Nephron progenitor cell (in vitro differentiated cells): ENCODE measurements around the gene PDXK.

Experiments used
- DNase-seq: peaks from one replicate; pipeline ENCODE4 v3.0.0; 2021
- H3K27ac Mint-ChIP-seq: 2 replicates; pipeline ENCODE4 v1.8.0; 2021; ENCODE audit warnings: mild to moderate bottlenecking, moderate library complexity, mixed read lengths
- H3K27me3 Mint-ChIP-seq: 2 replicates; pipeline ENCODE4 v1.8.0; 2021; ENCODE audit warnings: mild to moderate bottlenecking, low read depth, mixed read lengths; ENCODE audit not compliant: poor library complexity
- H3K36me3 Mint-ChIP-seq: 2 replicates; pipeline ENCODE4 v1.8.0; 2021; ENCODE audit warnings: low read depth, mixed read lengths
- H3K4me1 Mint-ChIP-seq: 2 replicates; pipeline ENCODE4 v1.8.0; 2021; ENCODE audit warnings: mixed read lengths
- H3K4me3 Mint-ChIP-seq: 2 replicates; pipeline ENCODE4 v1.8.0; 2021; ENCODE audit warnings: mild to moderate bottlenecking, moderate library complexity, mixed read lengths
- H3K9me3 Mint-ChIP-seq: 2 replicates; pipeline ENCODE4 v1.8.0; 2021; ENCODE audit warnings: mild to moderate bottlenecking, moderate library complexity, mixed read lengths
- TF ChIP-seq, protein P1 (sequence below): fragments of 200-600 bp; sonication (generic); IDR thresholded peaks from 2 replicates; pipeline ENCODE4 v1.5.0; 2021; ENCODE audit warnings: antibody characterized with exemption

PDXK gene

DNA sequence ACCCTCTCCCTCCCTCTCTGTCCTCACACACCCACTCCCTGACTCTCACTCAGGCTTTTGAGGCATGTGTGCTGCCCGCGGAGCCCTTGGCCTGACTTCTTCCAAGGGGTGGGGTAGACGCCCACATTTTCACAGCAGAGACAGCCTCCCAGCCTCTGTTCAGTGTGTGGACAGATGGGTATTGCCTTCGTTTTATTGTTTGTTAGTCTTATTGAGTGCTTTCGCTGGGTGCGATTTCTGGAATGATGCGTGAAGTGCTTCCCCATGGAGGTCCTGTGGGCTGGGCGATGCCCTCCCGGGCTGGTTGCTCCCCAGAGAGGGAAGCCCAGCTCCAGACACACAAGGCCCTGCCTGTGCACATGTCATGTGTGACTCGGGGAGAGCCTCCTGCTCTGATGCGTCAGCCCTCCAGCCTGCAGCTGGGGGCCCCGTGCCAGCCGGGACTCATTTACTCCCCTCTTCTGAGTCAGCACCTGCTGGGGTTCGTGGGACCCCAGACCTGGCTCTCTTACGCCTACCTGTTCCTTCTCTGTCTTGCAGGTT, 14.7 kb downstream of the PDXK start:
- Mint-ChIP-seq H3K27ac (no peak overlapping the region), H3K27me3 (no peaks in the 10 kb centered on the region), H3K36me3 (peaks cover 11% of the 10 kb centered on the region), H3K4me1 (peaks cover 38% of the 10 kb centered on the region), H3K9me3 (no peaks in the 10 kb centered on the region), H3K4me3 (no peak overlapping the region)
- no peak for DNase-seq
- TF ChIP-seq, protein P1, sequence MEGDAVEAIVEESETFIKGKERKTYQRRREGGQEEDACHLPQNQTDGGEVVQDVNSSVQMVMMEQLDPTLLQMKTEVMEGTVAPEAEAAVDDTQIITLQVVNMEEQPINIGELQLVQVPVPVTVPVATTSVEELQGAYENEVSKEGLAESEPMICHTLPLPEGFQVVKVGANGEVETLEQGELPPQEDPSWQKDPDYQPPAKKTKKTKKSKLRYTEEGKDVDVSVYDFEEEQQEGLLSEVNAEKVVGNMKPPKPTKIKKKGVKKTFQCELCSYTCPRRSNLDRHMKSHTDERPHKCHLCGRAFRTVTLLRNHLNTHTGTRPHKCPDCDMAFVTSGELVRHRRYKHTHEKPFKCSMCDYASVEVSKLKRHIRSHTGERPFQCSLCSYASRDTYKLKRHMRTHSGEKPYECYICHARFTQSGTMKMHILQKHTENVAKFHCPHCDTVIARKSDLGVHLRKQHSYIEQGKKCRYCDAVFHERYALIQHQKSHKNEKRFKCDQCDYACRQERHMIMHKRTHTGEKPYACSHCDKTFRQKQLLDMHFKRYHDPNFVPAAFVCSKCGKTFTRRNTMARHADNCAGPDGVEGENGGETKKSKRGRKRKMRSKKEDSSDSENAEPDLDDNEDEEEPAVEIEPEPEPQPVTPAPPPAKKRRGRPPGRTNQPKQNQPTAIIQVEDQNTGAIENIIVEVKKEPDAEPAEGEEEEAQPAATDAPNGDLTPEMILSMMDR, result no peak

GRCh38 chr21:43734131-43734927, 15.4 kb downstream of the PDXK start:
- H3K9me3 Mint-ChIP-seq, result no peaks in the 10 kb centered on the region
- TF ChIP-seq, protein P1, result no peak
- no peak overlapping the region for H3K4me3 Mint-ChIP-seq
- no peaks in the 10 kb centered on the region for H3K27me3 Mint-ChIP-seq
- peak overlapping the region; percentile 51 for H3K27ac Mint-ChIP-seq
- peaks cover 37% of the 10 kb centered on the region for H3K4me1 Mint-ChIP-seq
- DNase-seq, result no peak
- peaks cover 11% of the 10 kb centered on the region for H3K36me3 Mint-ChIP-seq

- DNase-seq, result no peak
- peaks cover 37% of the 10 kb centered on the region for H3K4me1 Mint-ChIP-seq
- peaks cover 11% of the 10 kb centered on the region for H3K36me3 Mint-ChIP-seq
- TF ChIP-seq, protein P1, result no peak
- H3K27ac Mint-ChIP-seq, result peak overlapping the region; percentile 51
- H3K9me3 Mint-ChIP-seq, result no peaks in the 10 kb centered on the region
- H3K4me3 Mint-ChIP-seq, result no peak overlapping the region
- no peaks in the 10 kb centered on the region for H3K27me3 Mint-ChIP-seq
Observed at GRCh38 chr21:43734928-43735229, 15.9 kb downstream of the PDXK start.

GRCh38 chr21:43735236-43736091, 16.5 kb downstream of the PDXK start:
- peaks cover 11% of the 10 kb centered on the region for H3K36me3 Mint-ChIP-seq
- no peaks in the 10 kb centered on the region for H3K27me3 Mint-ChIP-seq
- H3K27ac Mint-ChIP-seq, result peak overlapping the region; percentile 57
- TF ChIP-seq, protein P1, result no peak
- no peak overlapping the region for H3K4me3 Mint-ChIP-seq
- H3K9me3 Mint-ChIP-seq, result no peaks in the 10 kb centered on the region
- peaks cover 43% of the 10 kb centered on the region for H3K4me1 Mint-ChIP-seq
- DNase-seq, result no peak

GRCh38 chr21:43736224-43736883, 17.4 kb downstream of the PDXK start:
- Mint-ChIP-seq H3K4me1 (peaks cover 44% of the 10 kb centered on the region), H3K4me3 (no peak overlapping the region), H3K9me3 (no peaks in the 10 kb centered on the region), H3K27ac (peak overlapping the region; percentile 57), H3K36me3 (peaks cover 7% of the 10 kb centered on the region), H3K27me3 (peaks cover 3% of the 10 kb centered on the region)
- TF ChIP-seq, protein P1, result no peak
- DNase-seq, result no peak
